Dedifferentiated amniotic fluid mesenchymal stem cell (primary cell): ENCODE data around the gene HNRNPF.
"Not testable (repeated sequence)": the region's sequence is repeated elsewhere in the genome, so short reads cannot be mapped to it uniquely, and the experiment has no call there.

Experiments used
- DNase-seq: peaks from one replicate; pipeline ENCODE4 v3.0.0-alpha.2; 2016; ENCODE audit errors: extremely low spot score

Gene HNRNPF

GRCh38 chr10:43396928-43397624 lies 11.9 kb downstream of the HNRNPF start:
- peak; percentile 49 for DNase-seq

- DNase-seq = peak; percentile 38
Measured at GRCh38 chr10:43396061-43396927, 12.7 kb downstream of the HNRNPF start.

- no peak for DNase-seq
Measured at GRCh38 chr10:43395571-43396060, 13.4 kb downstream of the HNRNPF start.

- DNase-seq = no peak
Measured at GRCh38 chr10:43394868-43395267, 14.1 kb downstream of the HNRNPF start.

GRCh38 chr10:43393606-43394360 lies 15.2 kb downstream of the HNRNPF start:
- no peak for DNase-seq

- not testable (repeated sequence) for DNase-seq
Measured at GRCh38 chr10:43393186-43393585, 15.8 kb downstream of the HNRNPF start.

GRCh38 chr10:43392748-43393147 lies 16.2 kb downstream of the HNRNPF start:
- DNase-seq = no peak

GRCh38 chr10:43391496-43391895 lies 17.5 kb downstream of the HNRNPF start:
- no peak for DNase-seq

- no peak for DNase-seq
Measured at GRCh38 chr10:43390759-43391158, 18.2 kb downstream of the HNRNPF start.

- DNase-seq = no peak
Measured at GRCh38 chr10:43390333-43390732, 18.7 kb downstream of the HNRNPF start.

GRCh38 chr10:43389867-43390266 lies 19.1 kb downstream of the HNRNPF start:
- no peak for DNase-seq

- no peak for DNase-seq
Measured at GRCh38 chr10:43387678-43388032, 21.3 kb downstream of the HNRNPF start.

- no peak for DNase-seq
Measured at GRCh38 chr10:43386981-43387677, 21.9 kb downstream of the HNRNPF start.

GRCh38 chr10:43386549-43386948 lies 22.4 kb downstream of the HNRNPF start:
- no peak for DNase-seq

- DNase-seq = no peak
Measured at GRCh38 chr10:43385412-43386004, 23.5 kb downstream of the HNRNPF start.

- no peak for DNase-seq
Measured at GRCh38 chr10:43384252-43385221, 24.4 kb downstream of the HNRNPF start.

GRCh38 chr10:43383204-43383971 lies 25.6 kb downstream of the HNRNPF start:
- DNase-seq = no peak

- DNase-seq = no peak
Measured at GRCh38 chr10:43380610-43381222, 28.3 kb downstream of the HNRNPF start.

GRCh38 chr10:43377424-43377883 lies 31.5 kb downstream of the HNRNPF start:
- no peak for DNase-seq
